GM12878 (cell line): ENCODE measurements around the gene ZBTB42. TPM values are rescaled to one million over a fixed set of nuclear protein-coding genes. Genes with fewer than 3 reads are reported as not detected.

Source experiments
- ATAC-seq: fragments of 200-7000 bp; cut with Tn5 transposase; 3 replicates; pipeline ENCODE4 v1.9.1; 2020; ENCODE audit warnings: mild to moderate bottlenecking, moderate library complexity
- BruUV-seq: library from RNA; stranded (reverse); fragments of 400-500 nt; replicated peaks from 2 replicates; lab custom pipeline; 2021; lab: Mats Ljungman, UMichigan
- CTCF ChIA-PET: fragments of 300-600 bp; sonication (Branson Sonifier 250); formaldehyde crosslinking; extraction: SDS; loops from one replicate; lab custom pipeline; 2021; ENCODE audit warnings: inconsistent platforms; lab: Yijun Ruan, JAX
- POLR2A ChIA-PET: fragments of 350-600 bp; formaldehyde crosslinking; extraction: SDS; loops from one replicate; lab custom pipeline; 2021; ENCODE audit warnings: inconsistent platforms; lab: Charles Lee
- RAD21 ChIA-PET: fragments of 300-600 bp; sonication (Branson Sonifier 250); formaldehyde crosslinking; loops from one replicate; lab custom pipeline; 2023; ENCODE audit warnings: antibody characterized with exemption; ENCODE audit not compliant: unreplicated experiment; lab: Charles Lee
- SMC1A ChIA-PET: fragments of 300-600 bp; sonication (Branson Sonifier 250); formaldehyde crosslinking; loops from one replicate; lab custom pipeline; 2023; ENCODE audit not compliant: unreplicated experiment, uncharacterized antibody; lab: Charles Lee
- DNase-seq: peaks from one replicate; pipeline ENCODE4 v3.0.0-alpha.2; 2011; ENCODE audit warnings: low read depth, low spot score
- FAIRE-seq: peaks from 3 replicates; lab custom pipeline; 2011; peaks lifted over from hg19 to GRCh38; lab: Jason Lieb, UNC
- H2AFZ ChIP-seq: 2 replicates; pipeline ENCODE4 v1.6.0; 2011; ENCODE audit warnings: low read depth, low read length, control low read depth; ENCODE audit not compliant: control insufficient read depth
- H3K27ac ChIP-seq: 2 replicates; pipeline ENCODE4 v1.5.1; 2011; ENCODE audit warnings: control low read depth; ENCODE audit not compliant: control insufficient read depth, insufficient read depth
- H3K27me3 ChIP-seq, 2 experiments: replicated peaks in 1 of 2; 2 replicates each; pipeline versions ENCODE4 v1.6.0 to v1.6.1; 2011; ENCODE audit warnings: low read length in 1 of 2; ENCODE audit not compliant: control insufficient read depth in 2 of 2, insufficient read depth in 2 of 2
- H3K36me3 ChIP-seq, 2 experiments: 2 replicates each; pipeline ENCODE4 v1.5.1; 2011; ENCODE audit warnings: low read length in 1 of 2; ENCODE audit not compliant: control insufficient read depth in 2 of 2, insufficient read depth in 2 of 2
- H3K4me1 ChIP-seq: 2 replicates; pipeline ENCODE4 v1.6.1; 2011; ENCODE audit warnings: mild to moderate bottlenecking, low read length, moderate library complexity, mixed read lengths; ENCODE audit not compliant: control insufficient read depth, insufficient read depth
- H3K4me2 ChIP-seq: 2 replicates; pipeline ENCODE4 v1.6.0; 2011; ENCODE audit warnings: control low read depth; ENCODE audit not compliant: control insufficient read depth, insufficient read depth
- H3K4me3 ChIP-seq: fragments of 200-600 bp; sonication (generic); 2 replicates; pipeline ENCODE4 v1.5.1; 2016
- H3K79me2 ChIP-seq: 2 replicates; pipeline ENCODE4 v1.6.0; 2011; ENCODE audit warnings: low read length; ENCODE audit not compliant: control insufficient read depth, insufficient read depth
- H3K9ac ChIP-seq: 2 replicates; pipeline ENCODE4 v1.8.0; 2011; ENCODE audit warnings: low read length, control low read depth, mixed read lengths; ENCODE audit not compliant: control insufficient read depth, insufficient read depth
- H3K9me3 ChIP-seq: replicated peaks from 3 replicates; pipeline ENCODE4 v1.5.1; 2011; ENCODE audit warnings: mild to moderate bottlenecking, low read length; ENCODE audit not compliant: control insufficient read depth, insufficient read depth
- H4K20me1 ChIP-seq: 2 replicates; pipeline ENCODE4 v1.6.0; 2011; ENCODE audit not compliant: control insufficient read depth, insufficient read depth
- GATAD2B ChIP-seq: fragments of 450-650 bp; conservative IDR thresholded peaks from 2 replicates; pipeline ENCODE4 v1.6.1; 2017; ENCODE audit warnings: low read depth, mild to moderate bottlenecking, moderate library complexity
- MAX ChIP-seq: IDR thresholded peaks from 2 replicates; pipeline ENCODE4 v1.6.1; 2012; ENCODE audit warnings: low read depth, low read length, improper control_type of control experiment
- MLLT1 ChIP-seq: fragments of 450-650 bp; IDR thresholded peaks from 2 replicates; pipeline ENCODE4 v1.6.1; 2016; ENCODE audit warnings: mild to moderate bottlenecking
- RAD51 ChIP-seq: fragments of 450-650 bp; IDR thresholded peaks from 2 replicates; pipeline ENCODE4 v1.6.1; 2016; ENCODE audit warnings: moderate library complexity, mild to moderate bottlenecking, inconsistent platforms
- REST ChIP-seq: IDR thresholded peaks from 2 replicates; pipeline ENCODE4 v1.6.1; 2012; ENCODE audit warnings: mild to moderate bottlenecking, low read depth, low read length
- SMAD1 ChIP-seq: fragments of 450-650 bp; IDR thresholded peaks from 2 replicates; pipeline ENCODE4 v1.6.1; 2018; ENCODE audit warnings: mild to moderate bottlenecking, low read depth; ENCODE audit not compliant: partially characterized antibody
- STAT3 ChIP-seq: IDR thresholded peaks from 2 replicates; pipeline ENCODE4 v1.6.1; 2011; ENCODE audit warnings: low read depth, low read length, improper control_type of control experiment
- TARDBP ChIP-seq: IDR thresholded peaks from 2 replicates; pipeline ENCODE4 v1.6.1; 2016; ENCODE audit warnings: borderline replicate concordance
- ZBTB11 ChIP-seq: fragments of 450-650 bp; formaldehyde crosslinking; IDR thresholded peaks from 2 replicates; pipeline ENCODE4 v1.5.0; 2022; ENCODE audit warnings: mild to moderate bottlenecking, missing genetic modification characterization
- ZNF207 ChIP-seq: fragments of 450-650 bp; IDR thresholded peaks from 2 replicates; pipeline ENCODE4 v1.6.1; 2014; ENCODE audit warnings: antibody characterized with exemption, mild to moderate bottlenecking, borderline replicate concordance
- ZNF217 ChIP-seq: fragments of 450-650 bp; IDR thresholded peaks from 2 replicates; pipeline ENCODE4 v1.6.1; 2017; ENCODE audit warnings: antibody characterized with exemption, mild to moderate bottlenecking
- WGBS: methylation state at CpG from one replicate; pipeline ENCODE4 v1.1.6; 2016; ENCODE audit warnings: low lambda C conversion rate; ENCODE audit not compliant: insufficient replicate concordance, insufficient coverage; ENCODE audit errors: missing lambda C conversion rate; 5-methylcytosine and 5-hydroxymethylcytosine counted together
- in situ Hi-C: fragments of 300-500 bp; cut with MboI; formaldehyde crosslinking; loops from 9 replicates; pipeline ENCODE4 v1.14.3; 2018; ENCODE audit warnings: mixed read lengths
- intact Hi-C: fragments of 100-400 bp; cut with micrococcal nuclease; formaldehyde crosslinking; loops from one replicate; pipeline ENCODE4 v1.14.2; 2022; ENCODE audit not compliant: unreplicated experiment
- polyA plus RNA-seq, 11 experiments: library from polyadenylated mRNA; depleted of rRNA in 4 of 11; unstranded in 6 of 11; stranded (reverse) in 5 of 11; fragments of >200 nt; fragmentation: Nextera tagmentation in 4 of 11; fragmentation: Illumina TruSeq in 1 of 11; extraction: Ambion mirVana in 4 of 11; extraction: Trizol in 1 of 11; gene quantifications; 1 replicate in 1 of 11; 2 replicates in 10 of 11; pipeline versions ENCODE4 v1.2.1 to v1.2.3, GENCODE V29; 2011 to 2016; ENCODE audit warnings: inconsistent platforms in 2 of 11, missing spikeins in 2 of 11, low read depth in 1 of 11
- total RNA-seq, 4 experiments: library from RNA; depleted of rRNA in 3 of 4; stranded (reverse); fragments of >200 nt in 3 of 4; fragmentation: Illumina TruSeq in 1 of 4; extraction: Trizol in 1 of 4; gene quantifications; 2 replicates each; pipeline versions ENCODE4 v1.2.1 to v1.2.3, GENCODE V29; 2013 to 2021

The ZBTB42 gene
- total and polyA plus RNA-seq, 10 of the 15 experiments (the other 5 are each of a cell fraction or from before 2014, with no cell fraction given), result 0.05 to 1.2 (median 0.37) TPM; not detected in 2

GRCh38 chr14:104776961-104777807 lies 23.7 kb upstream of the ZBTB42 start:
- DNase-seq (no peak), ATAC-seq (no peak), FAIRE-seq (no peak)
- Histone ChIP-seq H3K9me3 (no peaks in the 10 kb centered on the region), H3K9ac (no peak overlapping the region), H3K36me3 (peaks cover 0 to 16% of the 10 kb centered on the region in 2 experiments; a peak in 3 of 4 replicates), H3K4me1 (no peaks in the 10 kb centered on the region), H3K27ac (no peak overlapping the region), H2AFZ (no peak overlapping the region), H3K4me2 (no peak overlapping the region), H4K20me1 (no peaks in the 10 kb centered on the region), H3K79me2 (no peaks in the 10 kb centered on the region), H3K4me3 (no peak overlapping the region), H3K27me3 (no peaks in the 10 kb centered on the region)
- ChIA-PET CTCF (no interaction called here), SMC1A (no interaction called here), RAD21 (no interaction called here), POLR2A (no interaction called here)
- 96% methylated on average over 16 of the region's 16 CpGs for WGBS
- in situ Hi-C loops (no loop called here), intact Hi-C loops (no loop called here)
- BruUV-seq, result no TSS peak
- TF ChIP-seq RAD51, result no peak
- no peak for TF ChIP-seq SMAD1
- TF ChIP-seq MLLT1, result no peak
- no peak for TF ChIP-seq STAT3
- no peak for TF ChIP-seq ZNF207
- no peak for TF ChIP-seq MAX
- no peak for TF ChIP-seq REST
- no peak for TF ChIP-seq ZNF217
- no peak for TF ChIP-seq GATAD2B
- no peak for TF ChIP-seq ZBTB11 (CRISPR knock-in tag)
- TF ChIP-seq TARDBP, result no peak
